Transverse colon (tissue), 4 donors: Measurements from ENCODE around the gene GRK3. TPM values are rescaled to one million over a fixed set of nuclear protein-coding genes. Genes with fewer than 3 reads are reported as not detected.

Experiments used
- DNase-seq: peaks from one replicate; pipeline ENCODE4 v3.0.0-alpha.2; 2019
- H3K27ac ChIP-seq, 4 donors: fragments of 200-600 bp; sonication (generic); 2 replicates each; pipeline ENCODE4 v1.5.1; 2016 to 2018; ENCODE audit warnings: inconsistent platforms in 4 of 4
- H3K27me3 ChIP-seq: fragments of 200-600 bp; sonication (generic); 2 replicates; pipeline ENCODE4 v1.5.1; 2017; ENCODE audit warnings: inconsistent platforms
- H3K36me3 ChIP-seq, 4 donors: fragments of 200-600 bp; sonication (generic); 2 replicates each; pipeline ENCODE4 v1.5.1; 2017 to 2019; ENCODE audit warnings: inconsistent platforms in 4 of 4
- H3K4me1 ChIP-seq, 4 donors: fragments of 200-600 bp; sonication (generic); 2 replicates each; pipeline ENCODE4 v1.5.1; 2017 to 2020; ENCODE audit warnings: inconsistent platforms in 4 of 4
- H3K4me3 ChIP-seq, 4 donors: fragments of 200-600 bp; sonication (generic); 1 replicate in 1 of 4; 2 replicates in 3 of 4; pipeline versions ENCODE4 v1.5.1 to v1.6.1; 2017 to 2019; ENCODE audit warnings: inconsistent platforms in 4 of 4
- H3K9me3 ChIP-seq, 2 donors: fragments of 200-600 bp; sonication (generic); 2 replicates each; pipeline ENCODE4 v1.5.1; 2017 to 2019; ENCODE audit warnings: inconsistent platforms in 2 of 2
- CTCF ChIP-seq, 5 experiments: fragments of 200-600 bp in 3 of 5; fragments of 450-650 bp in 2 of 5; sonication (generic) in 3 of 5; IDR thresholded peaks; 1 replicate in 2 of 5; 2 replicates in 3 of 5; pipeline ENCODE4 v1.5.1; 2016 to 2017; ENCODE audit warnings: antibody characterized with exemption in 5 of 5, inconsistent platforms in 3 of 5, mild to moderate bottlenecking in 2 of 5, moderate library complexity in 1 of 5
- EP300 ChIP-seq: sonication (generic); formaldehyde crosslinking; IDR thresholded peaks from one replicate; pipeline ENCODE4 v1.6.1; 2017; ENCODE audit warnings: antibody characterized with exemption, low read depth
- POLR2A ChIP-seq: fragments of 450-650 bp; IDR thresholded peaks from one replicate; pipeline ENCODE4 v1.6.1; 2016; ENCODE audit warnings: antibody characterized with exemption, mild to moderate bottlenecking, moderate library complexity
- POLR2AphosphoS5 ChIP-seq, 3 donors: sonication (generic); formaldehyde crosslinking; IDR thresholded peaks; one replicate each; pipeline ENCODE4 v1.6.1; 2016; ENCODE audit warnings: antibody characterized with exemption in 3 of 3
- WGBS, 2 donors: methylation state at CpG; one replicate each; pipeline ENCODE4 v1.1.5; 2018; ENCODE audit warnings: low coverage in 1 of 2; 5-methylcytosine and 5-hydroxymethylcytosine counted together
- in situ Hi-C, 4 donors: fragments of 200-750 bp; cut with MboI; loops; one replicate each; pipeline versions ENCODE4 v1.15.0 to v1.15.1; 2017; ENCODE audit warnings: low sequenced_read_pairs in 3 of 4, low pct_ligation_motif_present in 1 of 4, low pct_unique_long_range_greater_than_20kb in 1 of 4
- intact Hi-C: fragments of 100-400 bp; cut with DNase I; formaldehyde crosslinking; loops from one replicate; pipeline ENCODE4 v1.15.1; 2023; ENCODE audit warnings: low total_unique reads
- total RNA-seq, 4 donors: library from RNA; depleted of rRNA; stranded (reverse); fragments of >200 nt; gene quantifications; one replicate each; pipeline ENCODE4 v1.1.0, GENCODE V29; 2016

Gene GRK3
- total RNA-seq, 4 donors from 2014 or later: 1.6 to 7.9 (median 4.2) TPM

- intact Hi-C loops (no loop called here), in situ Hi-C loops (no loop called here)
- peaks cover 0 to 17% (median 4%) of the 10 kb centered on the region in 4 donors for H3K4me1 ChIP-seq
- DNase-seq: no peak
- no peaks in the 10 kb centered on the region for H3K27me3 ChIP-seq
- WGBS, 2 donors: 88 to 100% methylated on average over 2 of the region's 2 CpGs
- no peaks in the 10 kb centered on the region for H3K9me3 ChIP-seq
- TF ChIP-seq POLR2A (no peak), CTCF (IDR thresholded peaks at IDR 0.05) (no peak), EP300 (no peak), POLR2AphosphoS5 (IDR thresholded peaks at IDR 0.05) (no peak)
- no peaks in the 10 kb centered on the region for H3K36me3 ChIP-seq
- no peak overlapping the region for H3K27ac ChIP-seq
- no peak overlapping the region for H3K4me3 ChIP-seq
Observed at GRCh38 chr22:25659413-25659812, 94.9 kb downstream of the GRK3 start.

- intact Hi-C loops: no loop called here
Observed at GRCh38 chr22:25660336-25660735, 95.9 kb downstream of the GRK3 start.

GRCh38 chr22:25661073-25661472 is 96.6 kb downstream of the GRK3 start:
- in situ Hi-C loops: no loop called here
- H3K4me1 ChIP-seq: peaks cover 0 to 22% (median 6%) of the 10 kb centered on the region in 4 donors
- no peaks in the 10 kb centered on the region for H3K27me3 ChIP-seq
- intact Hi-C loops: no loop called here
- DNase-seq: no peak
- no peaks in the 10 kb centered on the region for H3K36me3 ChIP-seq
- H3K27ac ChIP-seq: peak overlapping the region in 2 of 4 donors; percentile 10 to 33
- H3K9me3 ChIP-seq: no peaks in the 10 kb centered on the region
- no peak overlapping the region for H3K4me3 ChIP-seq
- WGBS, 2 donors: 61 to 73% methylated on average over 2 of the region's 2 CpGs
- TF ChIP-seq POLR2AphosphoS5 (IDR thresholded peaks at IDR 0.05): peak in 1 of 3 donors; percentile 42
- no peak for TF ChIP-seq POLR2A

More at GRCh38 chr22:25660336-25660735, 95.9 kb downstream of the GRK3 start:
- H3K4me3 ChIP-seq: no peak overlapping the region
- no peaks in the 10 kb centered on the region for H3K9me3 ChIP-seq
- in situ Hi-C loops: no loop called here
- DNase-seq: no peak
- H3K4me1 ChIP-seq: peaks cover 0 to 17% (median 4%) of the 10 kb centered on the region in 4 donors
- TF ChIP-seq EP300: no peak
- TF ChIP-seq CTCF (IDR thresholded peaks at IDR 0.05): no peak
- TF ChIP-seq POLR2A: no peak
- no peak for TF ChIP-seq POLR2AphosphoS5 (IDR thresholded peaks at IDR 0.05)
- H3K36me3 ChIP-seq: no peaks in the 10 kb centered on the region
- WGBS, 2 donors: 96% methylated on average over 3 of the region's 3 CpGs
- no peaks in the 10 kb centered on the region for H3K27me3 ChIP-seq
- H3K27ac ChIP-seq: no peak overlapping the region

GRCh38 chr22:25663654-25664053 is 99.2 kb downstream of the GRK3 start:
- 82 to 96% methylated on average over 3 to 4 of the region's 4 CpGs for WGBS, 2 donors
- H3K36me3 ChIP-seq: no peaks in the 10 kb centered on the region
- intact Hi-C loops (no loop called here), in situ Hi-C loops (no loop called here)
- no peaks in the 10 kb centered on the region for H3K27me3 ChIP-seq
- peaks cover 3 to 43% (median 15%) of the 10 kb centered on the region in 4 donors for H3K4me1 ChIP-seq
- no peak for DNase-seq
- no peak for TF ChIP-seq POLR2AphosphoS5 (IDR thresholded peaks at IDR 0.05)
- no peak for TF ChIP-seq POLR2A
- no peak for TF ChIP-seq CTCF (IDR thresholded peaks at IDR 0.05)
- no peak for TF ChIP-seq EP300
- no peak overlapping the region for H3K4me3 ChIP-seq
- H3K9me3 ChIP-seq: no peaks in the 10 kb centered on the region
- H3K27ac ChIP-seq: no peak overlapping the region

GRCh38 chr22:25666308-25666707 is 101.8 kb downstream of the GRK3 start:
- Histone ChIP-seq H3K9me3 (no peaks in the 10 kb centered on the region), H3K27ac (peak overlapping the region in 3 of 4 donors; percentile 10 to 35 (median 18)), H3K27me3 (no peaks in the 10 kb centered on the region), H3K4me3 (no peak overlapping the region), H3K4me1 (peaks cover 3 to 35% (median 13%) of the 10 kb centered on the region in 4 donors), H3K36me3 (no peaks in the 10 kb centered on the region)
- TF ChIP-seq CTCF (IDR thresholded peaks at IDR 0.05): no peak
- no peak for TF ChIP-seq POLR2A
- no peak for TF ChIP-seq EP300
- TF ChIP-seq POLR2AphosphoS5 (IDR thresholded peaks at IDR 0.05): peak in 1 of 3 donors; percentile 25
- peak; percentile 41 for DNase-seq
- in situ Hi-C loops (no loop called here), intact Hi-C loops (no loop called here)
- WGBS, 2 donors: 12 to 25% methylated on average over 3 to 8 of the region's 8 CpGs
